Activated T-cell treated with anti-CD3 and anti-CD28 coated beads, Interleukin-2, amount 50 U/mL, for 48 hours (primary cell): ENCODE data around the gene LDHB.
"Not testable (repeated sequence)": the region's sequence is repeated elsewhere in the genome, so short reads cannot be mapped to it uniquely, and the experiment has no call there.

ENCODE experiments used
- DNase-seq, 2 experiments: peaks; one replicate each; pipeline ENCODE4 v3.0.0-alpha.2; 2020

LDHB gene

GRCh38 chr12:21657326-21658077 is at the start of gene LDHB:
Gene LDHB, minus strand, starts transcription at chr12:21657842. Its CDS starts 3,171 bp downstream, at chr12:21654671.
- DNase-seq, result peak; percentile 93 to 96

- no peak for DNase-seq
Observed at GRCh38 chr12:21704847-21705246, 47.2 kb upstream of the LDHB start.

- no peak for DNase-seq
Observed at GRCh38 chr12:21699851-21700250, 42.2 kb upstream of the LDHB start.

GRCh38 chr12:21697904-21698630 is 40.4 kb upstream of the LDHB start:
- DNase-seq, result no peak

- DNase-seq, result no peak
Observed at GRCh38 chr12:21696625-21697024, 39.0 kb upstream of the LDHB start.

- DNase-seq, result no peak
Observed at GRCh38 chr12:21695986-21696385, 38.3 kb upstream of the LDHB start.

GRCh38 chr12:21694660-21695059 is 37.0 kb upstream of the LDHB start:
- no peak for DNase-seq

- no peak for DNase-seq
Observed at GRCh38 chr12:21691515-21691914, 33.9 kb upstream of the LDHB start.

- no peak for DNase-seq
Observed at GRCh38 chr12:21690704-21691368, 33.2 kb upstream of the LDHB start.

- no peak for DNase-seq
Observed at GRCh38 chr12:21683115-21683514, 25.5 kb upstream of the LDHB start.

- DNase-seq, result no peak
Observed at GRCh38 chr12:21678959-21679358, 21.3 kb upstream of the LDHB start.

GRCh38 chr12:21677622-21678277 is 20.1 kb upstream of the LDHB start:
- DNase-seq, result peak in 1 of 2 experiments; percentile 30

- DNase-seq, result no peak
Observed at GRCh38 chr12:21677204-21677603, 19.6 kb upstream of the LDHB start.

GRCh38 chr12:21676776-21677175 is 19.1 kb upstream of the LDHB start:
- DNase-seq, result no peak

- DNase-seq, result no peak
Observed at GRCh38 chr12:21675641-21676040, 18.0 kb upstream of the LDHB start.

- no peak for DNase-seq
Observed at GRCh38 chr12:21675096-21675495, 17.5 kb upstream of the LDHB start.

GRCh38 chr12:21673830-21674552 is 16.3 kb upstream of the LDHB start:
- DNase-seq, result not testable (repeated sequence)

- DNase-seq, result no peak
Observed at GRCh38 chr12:21672146-21672545, 14.5 kb upstream of the LDHB start.

- no peak for DNase-seq
Observed at GRCh38 chr12:21666722-21667121, 9.1 kb upstream of the LDHB start.

GRCh38 chr12:21665816-21666215 is 8.2 kb upstream of the LDHB start:
- no peak for DNase-seq

- no peak for DNase-seq
Observed at GRCh38 chr12:21662122-21662792, 4.6 kb upstream of the LDHB start.
